Epithelial cell of umbilical artery (primary cell): ENCODE results near the gene ZSCAN22. TPM values are rescaled to one million over a fixed set of nuclear protein-coding genes. Genes with fewer than 3 reads are reported as not detected.

Source experiments
- total RNA-seq: library from RNA; depleted of rRNA; stranded (reverse); fragments of >200 nt; gene quantifications from 2 replicates; pipeline ENCODE4 v1.2.3, GENCODE V29; 2014

Gene ZSCAN22
- 2.1 and 2.3 TPM in 2 replicates for total RNA-seq

DNA sequence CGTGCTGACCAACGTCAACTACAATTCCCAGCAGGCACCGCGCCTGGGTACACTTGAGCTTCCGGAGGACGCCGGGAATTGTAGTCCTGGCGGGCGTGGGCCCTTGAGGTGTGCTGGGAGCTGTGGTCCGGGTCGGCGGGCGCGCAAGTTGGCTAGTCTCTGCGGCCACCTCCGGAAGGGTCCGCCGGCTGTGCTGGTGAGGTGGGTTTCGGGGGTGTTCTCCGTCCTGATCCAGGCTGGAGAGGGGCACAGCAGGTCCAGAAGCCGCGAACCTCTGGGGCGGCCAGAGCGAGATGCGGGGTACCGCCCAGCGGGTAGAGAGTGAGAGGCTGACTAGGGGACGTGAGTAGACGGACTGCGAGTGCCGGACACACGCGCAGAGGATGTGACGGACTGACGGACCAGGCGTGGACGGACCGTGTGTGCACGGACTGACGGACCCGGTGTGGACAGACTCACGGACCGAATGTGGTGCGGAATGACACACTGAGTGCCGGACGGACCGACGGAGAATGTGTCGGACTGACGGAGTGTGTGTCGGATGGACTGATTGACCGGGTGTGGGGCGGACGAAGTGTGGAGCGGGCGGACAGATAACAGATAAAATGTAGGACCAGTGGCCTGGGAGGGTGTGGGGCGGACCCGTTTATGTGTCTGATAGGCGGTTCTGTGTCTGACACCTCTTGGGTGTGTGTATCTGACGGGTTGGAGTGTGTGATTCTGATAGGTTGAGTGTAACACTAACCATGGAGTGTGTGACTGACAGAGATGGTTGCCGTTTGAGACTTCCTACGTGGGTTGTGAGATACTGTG lies at the start of gene ZSCAN22:
Gene ZSCAN22, plus strand, starts transcription at position 81 of the 813 bp plus-strand sequence. CDS start 7,809 bp downstream, outside the sequence.

GRCh38 chr19:58278541-58279041 lies 48.2 kb upstream of the ZSCAN22 start, which contains the start of gene ZNF8:
Gene ZNF8 (plus strand): TSS chr19:58278955. CDS start chr19:58279082, 127 bp downstream.

DNA sequence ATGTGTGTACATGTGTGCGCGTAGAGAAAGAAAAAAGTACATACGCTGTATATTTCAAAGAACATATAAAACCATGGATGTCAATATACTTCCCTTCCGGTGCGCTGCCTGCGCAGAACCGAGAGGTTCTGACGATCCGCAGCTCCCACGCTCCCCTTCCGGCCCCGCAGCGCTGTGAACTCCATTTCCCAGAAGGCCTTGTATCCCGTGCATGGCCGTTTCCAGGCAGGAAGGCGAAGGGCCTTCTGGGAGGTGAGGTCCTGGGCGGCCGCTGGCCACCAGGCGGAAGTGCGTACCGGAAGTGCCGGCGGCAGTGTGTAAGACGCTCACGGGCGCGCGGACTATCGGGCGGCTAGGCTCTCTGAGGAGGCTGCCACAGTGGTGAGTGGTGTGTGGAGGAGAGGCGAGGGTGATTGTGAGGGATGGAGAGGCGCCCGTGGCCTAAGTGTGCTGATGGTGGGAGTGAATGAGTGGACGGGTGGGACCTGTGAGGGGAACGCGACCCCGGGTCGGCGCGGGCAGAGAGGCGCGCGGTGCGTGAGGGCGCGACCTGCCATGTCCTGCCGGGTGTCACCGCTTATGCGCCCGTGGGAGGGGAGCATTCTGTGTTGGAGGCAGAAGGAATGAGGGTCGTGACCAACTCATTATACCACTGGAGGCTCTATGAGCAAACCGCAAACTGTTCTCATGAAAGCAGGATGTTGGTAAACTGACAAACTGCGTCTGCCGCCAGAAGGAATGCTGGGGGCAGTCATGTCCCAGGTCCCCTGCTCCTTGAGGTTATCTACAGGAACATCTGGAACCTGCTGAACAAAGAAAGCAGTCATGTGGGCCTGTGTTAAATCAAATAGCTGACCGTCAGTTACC lies 21.5 kb upstream of the ZSCAN22 start, which contains the start of gene ERVK3-1:
Gene ERVK3-1, plus strand, starts transcription at position 313 of the 867 bp plus-strand sequence. CDS start 6,792 bp downstream, outside the sequence.

GRCh38 chr19:58352760-58353671 lies 26.2 kb downstream of the ZSCAN22 start, which contains the start of gene A1BG:
Gene A1BG (minus strand): TSS chr19:58353492. CDS start chr19:58353437, 55 bp downstream.

DNA sequence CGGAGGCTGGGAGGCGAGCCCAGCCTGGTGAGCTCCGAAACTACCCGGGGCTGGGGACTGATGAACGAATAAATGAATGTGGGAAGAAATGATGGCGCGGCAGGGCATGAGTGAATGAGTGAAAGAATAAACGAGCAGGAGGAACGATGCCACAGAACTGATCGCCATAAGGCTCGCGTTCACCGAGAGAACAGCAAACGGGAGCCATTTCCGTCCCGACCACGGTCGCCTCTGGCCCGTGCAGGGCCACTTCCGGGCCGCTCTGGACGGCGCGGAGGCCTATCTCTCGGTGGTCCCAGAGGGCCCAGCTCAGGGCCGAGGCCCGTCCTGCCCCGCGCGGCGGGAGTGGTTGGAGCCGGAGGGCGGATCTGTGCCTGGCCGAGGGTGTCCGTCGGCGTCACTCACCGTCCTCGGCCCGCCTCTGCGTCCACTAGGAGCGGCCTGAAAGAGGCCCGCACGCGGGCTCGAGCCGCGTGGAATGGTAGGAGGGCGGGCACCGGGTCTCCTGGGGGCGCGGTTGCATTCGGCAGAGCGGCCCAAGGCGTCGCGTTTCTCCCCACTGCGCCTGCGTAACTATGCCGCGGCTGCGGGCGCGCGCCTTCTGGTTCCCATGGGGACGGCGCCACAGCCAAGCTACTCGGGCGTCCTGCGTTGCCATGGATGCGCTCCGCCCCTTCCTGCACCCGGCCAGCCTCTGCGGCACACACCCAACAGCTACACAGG lies 35.6 kb downstream of the ZSCAN22 start, which contains the start of gene ZNF497:
Gene ZNF497, minus strand, starts transcription at position 480 of the 723 bp plus-strand sequence. CDS start 5,116 bp downstream, outside the sequence.

GRCh38 chr19:58380662-58381459 lies 54.1 kb downstream of the ZSCAN22 start, which contains the start of gene ZNF837:
Gene ZNF837 (minus strand): TSS chr19:58381030. CDS start chr19:58369332, 11,698 bp downstream.

DNA sequence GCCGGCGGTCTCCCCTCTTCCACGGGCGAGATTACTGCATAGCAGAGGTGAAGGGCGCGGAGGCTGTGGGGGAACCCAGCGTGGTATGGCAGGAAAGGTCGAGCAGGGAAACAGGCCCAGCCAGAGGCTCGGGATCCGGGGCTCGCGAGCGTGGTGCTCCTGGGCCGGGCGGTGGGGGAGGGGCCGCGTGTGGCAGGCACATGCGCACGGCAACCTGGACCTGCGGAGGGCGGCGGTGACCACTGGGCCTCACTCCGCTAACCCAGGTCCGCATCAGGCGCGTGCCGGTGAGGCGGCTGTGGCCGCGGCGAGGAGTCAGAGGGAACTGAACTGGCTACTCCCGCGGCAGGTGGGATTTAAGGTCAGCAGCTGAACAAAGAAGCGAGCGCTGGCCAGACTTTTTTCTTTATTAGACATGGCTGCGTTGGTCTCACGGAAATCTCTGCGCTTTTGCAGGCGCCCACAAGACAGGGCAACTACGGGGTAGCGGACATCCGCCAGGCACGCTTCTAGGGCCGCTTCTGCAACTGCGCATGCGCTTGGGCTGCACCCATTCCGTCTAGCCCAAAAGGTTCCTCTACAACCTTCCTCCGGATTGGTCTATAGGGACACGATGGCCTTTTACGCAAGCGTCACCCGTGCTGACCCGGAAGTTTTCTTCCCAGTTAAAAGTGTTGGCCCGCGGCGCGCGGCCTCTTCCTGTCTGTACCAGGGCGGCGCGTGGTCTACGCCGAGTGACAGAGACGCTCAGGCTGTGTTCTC lies 60.0 kb downstream of the ZSCAN22 start, which contains the start of gene RPS5:
Gene RPS5, plus strand, starts transcription at position 694 of the 762 bp plus-strand sequence. CDS start 869 bp downstream, outside the sequence.

Other genes with a start within 250 kb of the ZSCAN22 start
- gene ZSCAN18, start 228.8 kb upstream of the ZSCAN22 start, total RNA-seq = 11.7 TPM in 2 replicates
- gene ZNF329, start 176.2 kb upstream of the ZSCAN22 start, total RNA-seq = 8.4 and 9.4 TPM in 2 replicates
- 15.3 and 19.2 TPM in 2 replicates for gene ZNF274, start 143.9 kb upstream of the ZSCAN22 start, total RNA-seq
- 58.1 and 95.7 TPM in 2 replicates for gene ZNF544, start 98.1 kb upstream of the ZSCAN22 start, total RNA-seq
- 3.3 and 3.6 TPM in 2 replicates for gene ZNF8, start 48.0 kb upstream of the ZSCAN22 start, total RNA-seq
- 21.4 and 31.2 TPM in 2 replicates for gene ERVK3-1, start 21.6 kb upstream of the ZSCAN22 start, total RNA-seq
- 3.6 and 6.2 TPM in 2 replicates for gene A1BG, start 26.5 kb downstream of the ZSCAN22 start, total RNA-seq
- gene ZNF497, start 35.8 kb downstream of the ZSCAN22 start, total RNA-seq = 0.65 and 1.4 TPM in 2 replicates
- gene ZNF837, start 54.0 kb downstream of the ZSCAN22 start, total RNA-seq = 1.2 and 2.9 TPM in 2 replicates
- 1,884 and 2,690 TPM in 2 replicates for gene RPS5, start 60.3 kb downstream of the ZSCAN22 start, total RNA-seq
- gene RNF225, start 68.7 kb downstream of the ZSCAN22 start, total RNA-seq = not detected in 2 replicates
- gene ZNF584, start 81.7 kb downstream of the ZSCAN22 start, total RNA-seq = 10.8 and 15.3 TPM in 2 replicates
- 5.5 and 7.8 TPM in 2 replicates for gene ZNF132, start 113.2 kb downstream of the ZSCAN22 start, total RNA-seq
- 6.8 and 9.4 TPM in 2 replicates for gene ZNF324B, start 124.6 kb downstream of the ZSCAN22 start, total RNA-seq
- gene ZNF324, start 140.1 kb downstream of the ZSCAN22 start, total RNA-seq = 11.4 and 13.7 TPM in 2 replicates
- gene ZNF446, start 149.4 kb downstream of the ZSCAN22 start, total RNA-seq = 4.3 and 4.9 TPM in 2 replicates
- 5.3 and 5.5 TPM in 2 replicates for gene SLC27A5, start 185.0 kb downstream of the ZSCAN22 start, total RNA-seq
- 5.2 and 5.9 TPM in 2 replicates for gene ZBTB45, start 192.8 kb downstream of the ZSCAN22 start, total RNA-seq
- 286 and 350 TPM in 2 replicates for gene TRIM28, start 217.1 kb downstream of the ZSCAN22 start, total RNA-seq
- gene CHMP2A, start 228.1 kb downstream of the ZSCAN22 start, total RNA-seq = 98.6 and 119 TPM in 2 replicates
- 95.1 and 95.5 TPM in 2 replicates for gene UBE2M, start 231.6 kb downstream of the ZSCAN22 start, total RNA-seq
- gene MZF1, start 246.3 kb downstream of the ZSCAN22 start, total RNA-seq = 7.9 and 9.4 TPM in 2 replicates